Caki2 (cell line): Measurements from ENCODE around the gene SIMC1. TPM values are rescaled to one million over a fixed set of nuclear protein-coding genes. Genes with fewer than 3 reads are reported as not detected.
A peak's percentile ranks its signal among the peaks of the same experiment; 100 is the strongest.

Experiments
- DNase-seq: peaks from one replicate; pipeline ENCODE4 v3.0.0-alpha.2; 2015; ENCODE audit warnings: low read depth
- in situ Hi-C: cut with HindIII; loops from 2 replicates; pipeline ENCODE4 v1.10.0; 2016; ENCODE audit warnings: low sequenced_read_pairs, low pct_unique_long_range_greater_than_20kb, mixed read lengths
- total RNA-seq: library from RNA; depleted of rRNA; stranded (reverse); fragments of >200 nt; shearing (Covaris generic); gene quantifications from 2 replicates; pipeline ENCODE4 v1.2.3, GENCODE V29; 2014; ENCODE audit warnings: low replicate concordance

SIMC1 gene
- total RNA-seq, 1 experiment from 2014 or later: 6.7 TPM

GRCh38 chr5:176352116-176352878 is 114.1 kb downstream of the SIMC1 start:
- DNase-seq: peak; percentile 11
- in situ Hi-C loops: no loop called here

DNA sequence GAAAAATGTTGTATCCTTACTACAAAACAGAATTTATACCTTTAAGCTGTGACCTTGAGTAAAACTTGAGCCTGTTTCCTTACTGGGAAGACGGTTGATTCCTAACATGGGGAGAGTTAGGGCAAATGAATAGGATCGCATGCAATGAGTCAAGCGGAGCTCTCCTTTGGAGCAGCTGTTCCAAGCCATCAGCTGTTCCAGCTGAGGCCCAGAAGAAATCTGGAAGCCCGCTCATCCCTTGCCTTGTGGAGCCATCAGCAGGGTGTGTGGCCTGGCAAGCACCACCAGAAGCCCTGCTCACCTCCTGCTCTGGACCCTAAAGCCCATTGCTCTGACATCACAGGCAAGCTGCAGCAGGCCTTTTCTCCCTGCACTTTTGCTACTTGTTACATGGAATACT is 115.3 kb downstream of the SIMC1 start:
- DNase-seq: no peak
- in situ Hi-C loops: no loop called here

DNA sequence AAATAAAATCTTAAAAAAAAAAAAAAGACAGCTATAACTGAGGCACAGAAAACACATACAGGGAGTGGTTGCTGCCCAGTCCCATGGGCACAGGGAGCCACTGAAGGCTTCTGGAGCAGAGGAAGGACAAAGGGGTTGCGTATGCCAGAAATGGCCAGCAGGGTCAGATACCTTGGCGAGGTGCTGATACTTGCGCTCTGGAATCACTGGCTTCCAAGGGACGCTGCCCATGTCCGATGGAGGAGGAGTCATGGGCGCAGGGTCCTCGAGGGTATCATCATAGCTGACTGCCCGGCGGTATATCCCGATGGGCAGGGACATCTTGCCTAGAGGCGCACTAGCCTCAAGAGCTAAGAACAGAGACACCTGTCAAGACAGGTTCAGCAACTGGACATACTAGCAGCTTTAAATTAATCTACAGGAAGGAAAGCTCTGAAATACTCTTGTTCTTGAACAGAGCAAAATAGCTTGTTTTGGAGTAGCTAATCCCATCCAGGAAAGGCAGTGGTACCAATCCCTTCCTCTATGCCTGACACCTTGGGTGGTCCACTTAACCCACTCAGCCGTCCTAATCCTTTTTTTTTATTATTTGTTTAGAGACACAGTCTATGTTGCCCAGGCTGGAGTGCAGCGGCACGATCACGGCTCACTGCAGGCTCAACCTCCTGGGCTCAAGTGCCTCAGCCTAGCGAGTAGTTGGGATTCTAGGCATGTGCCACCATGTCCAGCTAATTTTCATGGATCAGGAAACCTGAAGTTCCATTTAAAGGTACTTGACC is 117.4 kb downstream of the SIMC1 start:
- in situ Hi-C loops: no loop called here
- DNase-seq: no peak

DNA sequence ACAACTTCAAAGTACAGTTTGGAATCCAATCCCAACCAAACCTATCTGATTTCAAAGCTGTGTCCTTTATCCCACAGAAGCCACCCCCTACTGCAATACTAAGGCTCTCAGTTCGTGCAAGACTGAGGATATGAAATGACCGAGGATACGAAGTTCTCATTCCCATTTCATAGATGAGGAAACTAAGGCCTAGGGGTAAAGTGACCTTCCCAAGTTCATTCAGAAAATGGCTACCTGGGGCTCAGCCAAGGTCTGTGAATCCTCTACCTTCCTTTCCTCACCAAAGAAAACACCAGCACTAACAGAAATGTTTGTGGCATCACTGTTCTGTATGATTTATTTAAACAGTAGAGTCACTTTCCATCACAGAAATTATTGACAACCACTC is 117.9 kb downstream of the SIMC1 start:
- in situ Hi-C loops: no loop called here
- DNase-seq: no peak

DNA sequence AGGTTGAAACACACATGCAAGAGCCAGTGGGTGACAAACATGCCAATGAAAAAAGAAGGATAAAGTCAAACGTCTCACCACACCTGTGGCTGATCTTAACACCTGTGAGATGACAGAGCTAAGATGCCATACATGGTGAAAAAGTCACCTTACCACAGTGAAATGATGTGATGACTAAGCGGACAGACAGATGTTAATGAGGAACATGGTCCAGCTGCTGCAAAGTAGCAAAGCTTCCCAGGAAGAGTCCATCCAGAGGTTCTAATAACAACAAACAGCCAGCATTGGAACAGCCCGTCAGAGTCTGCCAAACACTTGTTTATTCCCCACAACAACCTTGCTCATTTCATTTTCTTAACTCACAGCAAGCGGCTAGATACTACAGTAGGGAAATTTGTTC is 121.4 kb downstream of the SIMC1 start:
- no peak for DNase-seq
- in situ Hi-C loops: no loop called here

GRCh38 chr5:176360894-176361436 is 122.7 kb downstream of the SIMC1 start:
- in situ Hi-C loops: no loop called here
- no peak for DNase-seq

GRCh38 chr5:176361437-176362232 is 123.4 kb downstream of the SIMC1 start, which contains the start of gene KIAA1191:
TSS of gene KIAA1191 (minus strand) at chr5:176361764. CDS start at chr5:176359508, 2,256 bp downstream.
- peak; percentile 87 for DNase-seq
- in situ Hi-C loops: no loop called here

- peak; percentile 11 for DNase-seq
- in situ Hi-C loops: no loop called here
Observed at GRCh38 chr5:176362233-176362490, 123.9 kb downstream of the SIMC1 start.

- in situ Hi-C loops: no loop called here
- no peak for DNase-seq
Observed at GRCh38 chr5:176364765-176365350, 126.6 kb downstream of the SIMC1 start.

DNA sequence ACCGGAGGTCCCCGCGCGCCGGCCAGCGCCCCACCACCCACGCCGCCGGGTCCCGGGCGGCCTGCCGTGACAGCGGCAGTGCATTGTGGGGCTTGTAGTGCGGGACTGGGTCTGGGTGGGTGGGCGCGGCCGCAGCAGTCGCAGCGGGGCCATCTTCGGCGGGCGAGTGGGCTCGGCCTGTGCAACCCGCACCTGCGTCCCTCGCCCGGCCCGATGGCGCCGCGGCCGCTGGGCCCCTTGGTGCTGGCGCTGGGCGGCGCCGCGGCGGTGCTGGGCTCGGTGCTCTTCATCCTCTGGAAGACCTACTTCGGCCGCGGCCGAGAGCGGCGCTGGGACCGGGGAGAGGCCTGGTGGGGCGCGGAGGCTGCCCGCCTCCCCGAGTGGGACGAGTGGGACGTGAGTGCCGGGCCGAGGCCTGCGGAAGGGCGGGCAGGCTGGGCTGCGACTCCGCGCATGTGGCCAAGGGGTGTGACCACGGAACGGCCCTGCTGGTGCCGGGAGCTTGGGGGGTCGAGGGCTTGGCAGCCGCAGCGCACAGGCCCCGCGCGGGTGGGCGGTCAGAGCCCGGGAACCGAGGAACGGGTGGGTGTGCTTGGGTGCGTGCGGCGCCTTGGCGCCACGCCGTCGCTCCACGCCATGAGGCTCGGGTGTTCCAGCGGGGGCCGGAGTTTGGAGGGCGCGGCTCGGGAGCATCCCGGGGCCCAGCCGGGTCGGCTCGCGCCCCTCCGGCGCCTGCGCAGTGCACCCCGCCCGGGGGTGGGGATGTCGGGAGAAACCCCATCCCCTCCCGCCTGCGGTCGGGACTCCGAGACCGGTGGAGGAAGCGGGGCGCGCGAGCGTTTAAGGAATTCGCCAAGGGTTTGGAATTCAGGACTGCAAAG is 127.4 kb downstream of the SIMC1 start, which contains the start of gene ARL10:
ARL10 (plus strand) TSS at position 137 of the 881 bp plus-strand sequence; CDS start at position 214, 77 bp downstream.
- no peak for DNase-seq

GRCh38 chr5:176366232-176366894 is 128.1 kb downstream of the SIMC1 start:
- DNase-seq: no peak
- in situ Hi-C loops: no loop called here

More for the DNA sequence above, 127.4 kb downstream of the SIMC1 start, which contains the start of gene ARL10:
- in situ Hi-C loops: no loop called here

- no peak for DNase-seq
- in situ Hi-C loops: no loop called here
Observed at GRCh38 chr5:176368726-176369125, 130.5 kb downstream of the SIMC1 start.

GRCh38 chr5:176369934-176370711 is 131.9 kb downstream of the SIMC1 start:
- in situ Hi-C loops: no loop called here
- DNase-seq: no peak

DNA sequence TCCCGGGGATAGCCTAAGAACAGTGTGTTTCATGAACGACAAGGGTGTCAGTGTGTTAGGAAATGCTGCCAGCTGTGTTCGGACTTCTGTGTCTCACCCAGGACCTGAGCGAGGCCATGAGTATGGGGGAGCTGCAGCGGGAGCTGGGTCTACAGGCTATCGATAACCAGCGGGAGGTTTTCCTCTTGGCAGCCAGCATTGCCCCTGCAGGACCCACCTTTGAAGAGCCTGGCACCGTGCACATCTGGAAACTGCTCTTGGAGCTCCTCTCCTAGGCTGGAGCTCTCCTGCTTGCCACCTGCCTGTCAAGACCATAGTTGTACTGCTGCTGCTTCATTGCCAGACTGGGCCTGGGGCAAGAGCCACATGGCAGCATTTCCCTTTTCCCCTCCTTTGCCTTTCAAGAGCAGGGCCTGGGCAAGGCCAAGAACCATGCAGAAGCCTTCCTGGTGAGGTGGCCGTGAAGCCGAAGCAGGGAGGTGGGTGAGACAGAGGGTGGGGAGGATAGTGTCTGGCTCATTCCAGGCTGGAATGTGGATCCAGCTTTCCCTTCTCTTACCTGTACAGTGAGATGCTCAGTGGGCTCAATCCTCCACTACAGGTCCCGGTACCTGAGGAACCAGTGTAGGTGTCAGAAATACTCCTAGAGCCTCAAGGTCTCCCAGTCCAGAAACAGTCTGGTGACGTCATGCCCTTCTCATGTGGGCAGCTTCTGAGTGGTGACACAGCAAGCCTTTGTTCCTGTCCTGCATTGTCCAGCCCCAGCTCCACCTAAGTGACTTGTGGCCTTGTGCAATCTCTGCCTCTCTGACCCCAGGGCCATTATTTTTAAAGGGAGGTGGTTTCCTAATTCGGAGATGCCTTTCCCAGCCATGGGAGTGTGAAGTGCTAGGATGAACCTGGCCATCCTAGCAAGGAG is 133.7 kb downstream of the SIMC1 start:
- in situ Hi-C loops: no loop called here
- DNase-seq: no peak

- in situ Hi-C loops: no loop called here
- no peak for DNase-seq
Observed at GRCh38 chr5:176373100-176373818, 135.0 kb downstream of the SIMC1 start.
